Activated CD8-positive, alpha-beta memory T cell treated with anti-CD3 and anti-CD28 coated beads for 24 hours (primary cell): ENCODE data around the gene SPX.

ENCODE experiments used
- DNase-seq: peaks from one replicate; pipeline ENCODE4 v3.0.0-alpha.2; 2020

The SPX gene, protein sequence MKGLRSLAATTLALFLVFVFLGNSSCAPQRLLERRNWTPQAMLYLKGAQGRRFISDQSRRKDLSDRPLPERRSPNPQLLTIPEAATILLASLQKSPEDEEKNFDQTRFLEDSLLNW

DNA sequence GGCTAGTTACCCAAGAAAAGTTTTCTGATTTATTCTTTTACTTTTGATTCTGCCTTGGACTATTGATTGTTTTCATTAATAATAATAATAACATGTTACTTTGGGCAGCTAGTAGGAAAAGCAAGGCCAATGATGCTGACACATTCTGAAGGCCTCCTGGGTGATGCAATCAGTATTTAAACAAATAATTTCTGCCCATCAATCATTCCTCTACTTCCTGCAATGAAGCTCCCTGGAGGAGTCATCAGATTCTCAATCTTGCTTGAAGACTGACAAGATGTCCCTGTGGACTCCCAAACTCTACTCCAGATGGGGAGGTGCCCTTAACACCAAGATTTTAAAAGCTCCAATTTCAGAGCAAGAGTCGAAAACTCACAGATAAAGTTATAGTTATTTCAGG is at the start of gene SPX:
Gene SPX, plus strand, starts transcription at position 244 of the 400 bp plus-strand sequence. CDS start 177 bp downstream, outside the sequence.
- DNase-seq: no peak

DNA sequence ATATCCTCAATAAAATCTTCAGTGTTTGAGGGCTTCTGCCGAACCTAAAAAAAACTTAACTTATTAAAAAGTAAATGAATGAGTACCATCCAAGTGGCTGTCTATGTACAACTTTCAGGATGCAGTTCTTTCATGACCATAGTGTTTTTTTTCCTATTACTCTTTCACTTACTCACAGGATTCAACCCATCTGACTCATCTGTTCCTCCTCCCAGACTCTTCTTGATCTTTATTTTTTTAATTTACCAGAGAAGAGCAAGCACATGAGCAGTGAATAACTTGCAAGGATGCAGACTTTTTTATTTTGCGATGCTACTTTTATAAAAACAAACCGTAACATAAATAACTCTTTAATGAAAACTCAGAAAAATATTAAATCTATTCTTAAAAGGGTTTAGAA is 49.1 kb upstream of the SPX start:
- DNase-seq: no peak

DNA sequence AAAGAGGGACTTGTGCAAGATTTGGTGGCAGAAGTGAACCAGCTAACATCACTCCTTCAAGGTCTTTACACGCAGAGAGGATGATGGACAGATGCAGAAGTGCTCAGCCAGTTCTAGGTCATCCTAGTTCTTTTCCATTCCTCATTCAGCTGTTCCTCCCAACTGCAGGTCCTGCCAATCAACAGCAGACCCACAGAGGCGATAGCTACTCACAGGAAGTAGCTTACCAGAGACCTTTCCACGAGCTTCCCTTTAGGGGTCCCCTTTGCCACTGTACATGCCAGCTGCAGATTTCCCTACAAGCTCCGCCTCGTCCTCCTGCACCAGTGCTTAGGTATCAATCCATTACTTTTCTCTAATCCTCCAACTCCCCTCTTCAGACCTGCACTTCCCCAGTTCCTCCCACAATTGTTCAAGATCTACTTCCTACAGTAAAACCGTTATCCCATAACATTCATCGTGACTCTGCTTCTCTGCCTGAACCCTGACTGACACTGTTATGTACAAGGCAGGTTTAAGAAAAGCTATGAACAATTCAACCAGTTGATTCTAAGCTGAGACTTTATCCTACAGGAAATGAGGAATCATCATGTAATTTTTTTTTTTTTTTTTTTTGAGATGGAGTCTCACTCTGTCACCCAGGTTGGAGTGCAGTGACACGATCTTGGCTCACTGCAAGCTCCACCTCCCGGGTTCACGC is 47.2 kb upstream of the SPX start:
- DNase-seq: no peak

DNA sequence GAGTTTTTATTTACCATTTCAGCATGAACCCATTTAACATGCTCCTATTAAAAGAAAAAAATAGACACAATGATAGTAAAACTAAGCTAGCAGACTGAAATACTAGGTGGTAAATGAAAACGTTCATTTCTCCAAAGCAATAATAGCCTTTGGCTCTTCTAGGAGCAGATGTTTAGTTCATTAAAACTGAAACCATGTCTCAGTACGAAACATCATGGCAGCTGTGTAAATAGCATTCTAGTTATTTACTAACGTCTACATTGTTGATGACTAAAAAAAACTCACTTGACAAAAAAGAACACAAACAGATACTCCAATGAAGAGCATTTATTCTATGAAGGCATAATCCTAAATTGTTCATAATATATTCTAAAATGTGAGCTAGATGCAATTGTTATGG is 42.6 kb upstream of the SPX start:
- DNase-seq: no peak

- DNase-seq: no peak
These were observed 40.1 kb upstream of the SPX start for GRCh38 chr12:21485998-21486397.

GRCh38 chr12:21499765-21500164 is 26.3 kb upstream of the SPX start:
- DNase-seq: no peak

DNA sequence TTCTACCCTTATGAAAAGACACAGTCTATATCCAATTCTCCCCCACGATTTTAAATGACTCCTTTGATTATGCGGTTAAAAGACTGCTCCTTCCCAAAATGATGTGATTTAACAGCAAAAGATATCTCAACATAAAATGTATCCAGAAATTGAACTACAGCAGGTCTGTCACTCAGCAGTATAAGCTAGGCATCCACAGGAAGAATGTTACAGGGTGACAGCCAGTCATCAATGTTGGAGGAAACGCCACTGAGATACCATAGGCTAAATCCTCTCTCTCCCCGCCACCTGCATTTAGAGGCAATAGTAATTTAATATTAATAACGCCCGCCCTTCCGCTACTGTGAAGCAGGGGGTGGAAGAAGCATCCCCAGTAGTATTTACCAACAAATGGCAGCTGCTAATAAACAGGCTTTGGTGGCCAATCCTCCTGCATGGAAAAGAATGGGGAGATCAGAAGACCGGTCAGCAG is 25.3 kb upstream of the SPX start:
- no peak for DNase-seq

GRCh38 chr12:21501258-21502163 is 24.6 kb upstream of the SPX start, which contains the start of the genes GOLT1B and RECQL:
GOLT1B (plus strand) TSS chr12:21501789; CDS start chr12:21501924, 135 bp downstream.
RECQL (minus strand) TSS chr12:21501635; CDS start chr12:21499570, 2,065 bp downstream.
- DNase-seq: peak; percentile 91

GRCh38 chr12:21502164-21502496 is 24.0 kb upstream of the SPX start:
- no peak for DNase-seq

DNA sequence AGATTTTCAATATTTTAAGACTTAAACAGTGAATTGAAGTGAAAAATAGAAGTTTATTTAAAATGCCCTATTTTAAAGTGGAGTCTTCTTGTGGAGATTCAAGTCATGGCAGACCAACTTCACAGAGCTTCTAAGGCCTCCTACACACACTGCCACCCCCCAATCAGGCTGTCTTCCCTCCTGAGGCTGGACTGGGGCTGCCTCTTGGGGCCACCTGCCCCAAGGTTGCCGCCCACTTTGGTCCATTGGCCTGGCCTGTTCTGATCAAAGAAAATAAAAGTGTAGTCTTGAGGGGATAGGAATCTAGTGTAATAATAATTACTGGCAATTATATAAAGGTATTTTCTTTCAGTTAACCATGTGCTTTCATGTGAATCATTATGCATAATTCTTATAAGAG is 23.2 kb upstream of the SPX start:
- DNase-seq: no peak

- DNase-seq: no peak
These were observed 20.2 kb upstream of the SPX start for GRCh38 chr12:21505888-21506287.

- no peak for DNase-seq
These were observed 18.2 kb upstream of the SPX start for GRCh38 chr12:21507849-21508248.

DNA sequence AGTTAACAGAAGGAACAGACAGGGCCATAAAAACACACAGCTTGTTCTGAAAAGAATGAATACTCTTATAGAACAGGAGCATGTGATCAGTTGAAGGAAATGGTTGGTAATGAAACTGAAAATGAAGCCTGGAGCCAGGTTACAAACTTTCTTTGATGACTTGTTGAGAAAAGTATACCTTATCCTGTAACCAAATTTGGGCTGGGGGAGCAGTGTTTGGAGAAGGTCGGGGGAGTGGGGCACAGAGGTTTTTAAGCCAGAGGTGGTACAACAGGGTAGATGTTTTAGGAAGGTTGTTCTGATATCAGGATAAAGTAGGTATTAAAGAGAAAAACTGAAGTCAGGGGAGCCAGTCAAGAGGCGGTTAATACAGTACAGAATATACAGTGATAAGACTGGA is 16.3 kb upstream of the SPX start:
- DNase-seq: no peak

- no peak for DNase-seq
These were observed 9.8 kb upstream of the SPX start for GRCh38 chr12:21516281-21516680.

DNA sequence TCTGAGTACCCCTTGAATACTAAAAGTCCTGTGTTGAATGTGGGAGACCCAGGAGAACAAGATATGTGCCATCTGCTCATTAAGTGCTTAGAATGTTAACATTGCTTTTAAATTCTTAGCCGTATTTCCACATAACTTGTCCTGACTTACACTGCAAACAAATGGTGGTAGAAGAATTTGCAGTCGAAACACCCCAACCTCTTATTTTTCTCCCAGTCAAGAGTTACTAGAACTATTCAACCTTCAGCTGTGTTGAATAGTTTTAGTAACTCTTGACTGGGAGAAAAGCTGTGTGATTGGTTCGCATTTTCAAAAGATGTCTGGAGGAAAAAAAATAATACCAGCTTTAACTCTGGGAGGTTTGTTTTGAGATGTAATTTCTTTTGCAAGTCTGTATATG is 7.6 kb upstream of the SPX start:
- DNase-seq: no peak

- DNase-seq: no peak
These were observed 4.6 kb upstream of the SPX start for GRCh38 chr12:21521541-21521940.

- no peak for DNase-seq
These were observed 2.9 kb upstream of the SPX start for GRCh38 chr12:21523148-21523547.

- no peak for DNase-seq
These were observed 737 bp downstream of the SPX start for GRCh38 chr12:21526721-21527345.

GRCh38 chr12:21527451-21528180 is 1.5 kb downstream of the SPX start:
- DNase-seq: peak; percentile 81

- DNase-seq: no peak
These were observed 2.9 kb downstream of the SPX start for GRCh38 chr12:21528953-21529352.

DNA sequence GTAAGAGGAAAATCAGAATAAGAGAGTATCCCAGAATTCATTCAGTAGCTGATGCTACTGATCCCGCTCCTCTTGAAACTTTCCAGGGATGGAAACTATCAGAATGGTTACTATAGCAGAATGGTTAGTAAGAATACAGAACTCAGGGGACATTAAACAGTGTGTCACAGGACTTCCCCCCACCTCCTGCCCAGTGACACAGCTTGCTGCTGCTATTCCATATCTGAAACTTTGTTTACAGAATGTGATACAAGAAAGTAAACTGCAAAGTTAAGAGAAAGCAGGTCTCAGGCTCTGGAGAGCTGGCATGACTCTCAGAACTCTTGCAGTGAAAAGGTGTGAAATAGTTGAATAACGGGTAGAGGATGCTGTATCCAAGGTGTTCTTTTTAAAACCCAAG is 3.4 kb downstream of the SPX start:
- no peak for DNase-seq

DNA sequence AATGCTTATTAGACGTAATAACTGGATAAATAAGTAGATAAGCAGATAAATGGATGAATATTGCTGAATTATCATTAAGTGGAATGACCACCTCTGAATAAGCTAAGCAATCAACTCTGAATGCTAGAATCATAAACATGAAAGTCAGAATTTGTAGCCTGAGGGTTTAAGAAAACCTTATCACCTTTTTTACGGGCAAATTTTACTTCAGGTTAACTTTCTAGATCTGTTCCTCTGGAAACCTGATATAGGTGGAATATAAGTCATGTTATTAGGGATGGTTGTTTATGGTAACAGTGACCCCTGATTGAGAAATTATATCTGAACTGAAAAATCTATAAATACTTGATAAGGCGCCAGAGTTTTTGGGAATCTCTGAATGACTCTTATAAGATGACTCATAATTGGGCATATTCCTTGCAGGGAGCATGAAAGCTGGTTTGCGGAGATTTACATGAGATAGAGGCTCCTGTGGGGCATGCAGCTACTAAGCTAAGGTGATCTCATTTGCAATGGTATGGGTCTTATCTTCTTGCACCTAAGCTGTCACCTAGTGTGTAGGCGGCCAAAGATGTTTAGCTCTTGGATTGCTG is 12.1 kb downstream of the SPX start:
- DNase-seq: no peak
